Endothelial cell (in vitro differentiated cells): ENCODE data around the gene ENO4. TPM values are rescaled to one million over a fixed set of nuclear protein-coding genes. Genes with fewer than 3 reads are reported as not detected.

Experiments
- DNase-seq: peaks from one replicate; pipeline ENCODE4 v3.0.0; 2021; ENCODE audit warnings: low spot score
- H3K27ac Mint-ChIP-seq: one replicate; pipeline ENCODE4 v1.8.0; 2021; ENCODE audit warnings: mixed read lengths, inconsistent platforms; ENCODE audit not compliant: unreplicated experiment
- H3K27me3 Mint-ChIP-seq: one replicate; pipeline ENCODE4 v1.8.0; 2021; ENCODE audit warnings: mild to moderate bottlenecking, moderate library complexity, mixed read lengths, inconsistent platforms; ENCODE audit not compliant: unreplicated experiment
- H3K36me3 Mint-ChIP-seq: one replicate; pipeline ENCODE4 v1.8.0; 2021; ENCODE audit warnings: mild to moderate bottlenecking, low read depth, mixed read lengths, inconsistent platforms; ENCODE audit not compliant: unreplicated experiment
- H3K4me1 Mint-ChIP-seq: one replicate; pipeline ENCODE4 v1.8.0; 2021; ENCODE audit warnings: mild to moderate bottlenecking, mixed read lengths, inconsistent platforms; ENCODE audit not compliant: unreplicated experiment
- H3K4me3 Mint-ChIP-seq: one replicate; pipeline ENCODE4 v1.8.0; 2021; ENCODE audit warnings: mild to moderate bottlenecking, mixed read lengths, inconsistent platforms; ENCODE audit not compliant: unreplicated experiment
- H3K9me3 Mint-ChIP-seq: one replicate; pipeline ENCODE4 v1.8.0; 2021; ENCODE audit warnings: mixed read lengths, inconsistent platforms; ENCODE audit not compliant: unreplicated experiment
- CTCF ChIP-seq: fragments of 200-600 bp; sonication (generic); IDR thresholded peaks from one replicate; pipeline ENCODE4 v1.5.0; 2021; ENCODE audit warnings: antibody characterized with exemption; ENCODE audit not compliant: unreplicated experiment
- total RNA-seq: library from RNA; stranded (reverse); fragmentation: NEBNext Ultra II Directional; extraction: Animal tissue kit (Norgen Biotek cat#: 25700); gene quantifications from one replicate; pipeline ENCODE4 v1.2.1, GENCODE V29; 2021; ENCODE audit not compliant: unreplicated experiment

ENO4 gene
- total RNA-seq, 1 donor from 2014 or later: 1.1 TPM

DNA sequence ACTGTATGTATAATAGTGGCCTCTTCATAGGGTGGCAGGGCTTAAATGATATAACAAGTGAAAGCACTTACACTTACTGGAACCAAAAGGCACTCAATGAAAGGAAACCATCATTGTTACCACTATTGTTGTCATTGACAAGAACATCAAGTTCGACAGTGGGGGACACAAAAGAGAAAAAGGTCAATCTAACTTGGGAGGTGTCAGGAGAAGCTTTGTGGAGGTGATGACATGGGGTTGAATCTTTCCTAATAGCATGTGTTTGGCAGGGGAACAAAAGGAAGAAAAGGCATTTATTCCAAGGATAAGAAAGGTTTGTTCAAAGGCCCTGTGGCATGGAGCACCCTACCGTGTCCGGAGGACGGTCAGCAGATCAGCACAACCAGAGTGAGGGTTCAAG is 18.2 kb upstream of the ENO4 start:
- Mint-ChIP-seq H3K4me3 (no peak overlapping the region), H3K4me1 (no peaks in the 10 kb centered on the region), H3K27ac (no peak overlapping the region), H3K9me3 (no peaks in the 10 kb centered on the region), H3K27me3 (no peaks in the 10 kb centered on the region), H3K36me3 (peaks cover 5% of the 10 kb centered on the region)
- no peak for DNase-seq
- no peak for TF ChIP-seq CTCF

DNA sequence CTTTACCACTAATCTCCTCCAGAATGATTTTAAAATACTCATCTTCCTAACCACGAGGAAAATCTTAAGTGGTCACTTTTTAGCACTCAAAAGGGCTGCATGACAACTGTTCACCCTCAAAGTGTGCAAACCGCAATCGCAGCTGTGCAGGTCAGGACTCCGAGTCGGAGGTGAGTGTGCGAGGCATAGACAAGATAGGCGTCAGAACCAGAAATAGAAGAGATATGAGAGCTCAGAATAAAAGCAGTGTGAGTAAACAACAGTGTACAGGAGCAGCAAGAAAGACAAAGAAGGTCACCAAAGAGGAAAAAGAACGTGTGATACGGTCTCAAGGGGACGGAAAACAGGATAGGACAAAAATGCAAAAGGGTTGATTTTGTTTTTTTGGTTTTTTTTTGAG is 17.5 kb upstream of the ENO4 start:
- Mint-ChIP-seq H3K4me1 (no peaks in the 10 kb centered on the region), H3K27ac (no peak overlapping the region), H3K27me3 (no peaks in the 10 kb centered on the region), H3K9me3 (no peaks in the 10 kb centered on the region), H3K36me3 (peaks cover 5% of the 10 kb centered on the region), H3K4me3 (no peak overlapping the region)
- no peak for DNase-seq
- TF ChIP-seq CTCF: no peak

- Mint-ChIP-seq H3K4me3 (no peak overlapping the region), H3K27me3 (no peaks in the 10 kb centered on the region), H3K4me1 (peaks cover 4% of the 10 kb centered on the region), H3K36me3 (peaks cover 5% of the 10 kb centered on the region), H3K9me3 (no peaks in the 10 kb centered on the region), H3K27ac (no peak overlapping the region)
- no peak for TF ChIP-seq CTCF
- no peak for DNase-seq
Observed at GRCh38 chr10:116833986-116834985, 15.0 kb upstream of the ENO4 start.

DNA sequence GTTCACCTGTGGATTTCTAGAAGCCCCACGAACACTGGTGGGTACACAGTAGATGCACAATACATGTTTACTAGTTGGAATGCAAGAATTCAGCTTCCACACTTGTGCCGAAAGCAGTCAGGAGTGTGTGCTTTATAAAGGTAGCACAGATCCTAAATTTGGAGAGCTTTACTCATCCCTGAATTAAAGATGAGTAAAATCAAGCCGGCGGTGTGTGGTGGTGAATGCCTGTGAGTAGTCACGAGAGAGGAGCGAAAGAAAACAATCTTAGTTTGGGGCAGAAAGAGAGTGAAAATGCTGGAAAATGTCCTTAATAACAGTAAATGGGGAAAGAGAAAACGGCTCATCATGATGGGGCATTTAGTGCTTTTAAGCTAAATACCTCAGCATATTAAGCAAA is 13.6 kb upstream of the ENO4 start:
- no peak for DNase-seq
- Mint-ChIP-seq H3K4me1 (peaks cover 5% of the 10 kb centered on the region), H3K27me3 (no peaks in the 10 kb centered on the region), H3K9me3 (no peaks in the 10 kb centered on the region), H3K4me3 (no peak overlapping the region), H3K36me3 (no peaks in the 10 kb centered on the region), H3K27ac (no peak overlapping the region)
- TF ChIP-seq CTCF: no peak

DNA sequence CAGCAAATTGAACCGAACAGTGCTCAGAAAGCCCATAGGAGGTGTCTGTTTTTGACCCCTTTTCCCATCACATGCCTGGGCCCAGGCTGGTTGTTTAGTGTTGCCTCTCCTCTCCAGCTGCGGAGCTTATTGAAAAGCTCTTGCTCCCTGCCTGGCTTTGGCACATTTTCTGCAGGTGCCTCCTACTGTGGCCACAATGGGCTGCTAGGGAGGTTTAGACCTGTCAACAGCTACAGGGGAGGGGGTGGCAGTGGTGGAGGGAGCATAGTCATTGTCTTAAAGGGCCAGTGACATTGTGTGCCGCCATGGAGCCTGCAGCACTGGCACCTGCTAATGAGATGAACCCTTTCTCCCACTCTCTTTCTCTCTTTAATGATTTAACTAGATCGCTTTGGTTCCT is 13.2 kb upstream of the ENO4 start:
- DNase-seq: no peak
- no peaks in the 10 kb centered on the region for H3K27me3 Mint-ChIP-seq
- H3K36me3 Mint-ChIP-seq: no peaks in the 10 kb centered on the region
- H3K9me3 Mint-ChIP-seq: no peaks in the 10 kb centered on the region
- no peak for TF ChIP-seq CTCF
- no peak overlapping the region for H3K4me3 Mint-ChIP-seq
- peaks cover 8% of the 10 kb centered on the region for H3K4me1 Mint-ChIP-seq
- peak overlapping the region; percentile 49 for H3K27ac Mint-ChIP-seq
